Measurements from ENCODE around the gene IGFLR1.

DNA sequence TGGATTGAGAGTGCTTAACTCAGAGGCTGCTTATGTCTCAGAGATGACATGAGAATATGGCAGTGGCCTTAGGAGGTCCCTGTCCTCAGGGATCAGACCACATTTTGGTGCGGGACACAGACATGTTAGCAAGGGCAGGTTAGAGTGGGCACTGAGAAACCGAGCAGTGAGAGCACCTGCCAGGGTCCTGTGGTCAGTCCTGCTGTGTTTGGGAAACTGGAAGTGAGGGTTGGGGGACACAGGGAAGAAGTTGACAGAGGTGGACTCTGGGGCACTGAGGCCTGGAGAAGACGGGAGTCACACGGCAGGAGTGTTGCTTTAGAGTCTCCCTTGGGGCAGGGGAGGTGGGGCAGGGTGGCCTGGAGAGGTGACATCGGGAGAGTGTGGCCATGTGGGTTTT lies 7.4 kb downstream of the IGFLR1 start:
- TF ChIP-seq, protein P1, sequence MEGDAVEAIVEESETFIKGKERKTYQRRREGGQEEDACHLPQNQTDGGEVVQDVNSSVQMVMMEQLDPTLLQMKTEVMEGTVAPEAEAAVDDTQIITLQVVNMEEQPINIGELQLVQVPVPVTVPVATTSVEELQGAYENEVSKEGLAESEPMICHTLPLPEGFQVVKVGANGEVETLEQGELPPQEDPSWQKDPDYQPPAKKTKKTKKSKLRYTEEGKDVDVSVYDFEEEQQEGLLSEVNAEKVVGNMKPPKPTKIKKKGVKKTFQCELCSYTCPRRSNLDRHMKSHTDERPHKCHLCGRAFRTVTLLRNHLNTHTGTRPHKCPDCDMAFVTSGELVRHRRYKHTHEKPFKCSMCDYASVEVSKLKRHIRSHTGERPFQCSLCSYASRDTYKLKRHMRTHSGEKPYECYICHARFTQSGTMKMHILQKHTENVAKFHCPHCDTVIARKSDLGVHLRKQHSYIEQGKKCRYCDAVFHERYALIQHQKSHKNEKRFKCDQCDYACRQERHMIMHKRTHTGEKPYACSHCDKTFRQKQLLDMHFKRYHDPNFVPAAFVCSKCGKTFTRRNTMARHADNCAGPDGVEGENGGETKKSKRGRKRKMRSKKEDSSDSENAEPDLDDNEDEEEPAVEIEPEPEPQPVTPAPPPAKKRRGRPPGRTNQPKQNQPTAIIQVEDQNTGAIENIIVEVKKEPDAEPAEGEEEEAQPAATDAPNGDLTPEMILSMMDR (conservative IDR thresholded peaks at IDR 0.05) = no peak
- no peak for TF ChIP-seq ZFX (IDR thresholded peaks at IDR 0.05)

Data from C4-2B (cell line).